Subcutaneous adipose tissue (tissue), 4 donors: ENCODE data around the gene PPARG. TPM values are rescaled to one million over a fixed set of nuclear protein-coding genes. Genes with fewer than 3 reads are reported as not detected.

ENCODE experiments used
- total RNA-seq, 4 donors: library from RNA; depleted of rRNA; stranded (reverse); fragments of >200 nt; gene quantifications; one replicate each; pipeline ENCODE4 v1.1.0, GENCODE V29; 2016
- TF ChIP-seq, protein P1 (sequence below): fragments of 450-650 bp; IDR thresholded peaks from one replicate; pipeline ENCODE4 v1.5.1; 2016; ENCODE audit warnings: low read depth, mild to moderate bottlenecking, control low read depth, antibody characterized with exemption, moderate library complexity

PPARG gene
- total RNA-seq, 4 donors from 2014 or later: 223 to 357 (median 337) TPM

DNA sequence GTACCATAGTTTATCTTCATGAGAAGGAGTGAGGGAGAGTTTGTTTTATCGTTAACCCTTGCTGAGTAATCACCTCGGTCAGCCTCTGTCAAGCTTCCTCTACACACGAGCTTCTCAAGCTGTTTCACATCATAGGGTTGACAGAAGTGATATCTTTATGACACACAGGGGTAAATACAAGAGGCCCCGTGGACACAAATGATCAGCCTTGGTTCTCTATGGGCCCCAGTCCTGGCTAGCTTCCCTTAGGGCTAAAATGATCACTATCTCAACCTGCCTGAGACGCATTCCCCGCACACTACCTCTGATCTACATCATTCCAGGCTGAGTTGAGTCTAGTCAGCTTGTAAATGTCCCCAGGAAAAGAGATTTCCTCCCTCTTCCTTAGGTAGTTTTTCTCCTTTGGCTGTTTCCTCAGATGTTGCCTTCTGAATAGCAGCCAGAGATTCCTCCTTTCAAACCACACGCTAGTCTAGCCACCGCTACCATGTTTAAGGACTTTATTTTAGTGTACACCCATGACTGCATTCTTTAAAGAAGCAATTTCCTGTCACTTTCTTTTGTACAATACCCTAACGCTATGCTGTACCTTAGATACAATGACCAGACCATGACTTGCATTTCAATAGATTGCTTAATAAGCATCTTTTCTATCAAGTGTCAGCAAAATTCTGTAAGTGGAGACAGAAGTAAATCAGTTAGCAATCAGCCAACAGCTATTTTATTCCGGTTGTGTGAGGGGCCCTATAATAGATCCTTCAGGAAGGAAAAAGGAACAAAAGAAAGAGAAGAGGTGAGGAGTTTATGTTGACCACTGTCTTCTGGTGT lies 35.1 kb upstream of the PPARG start:
- TF ChIP-seq, protein P1, sequence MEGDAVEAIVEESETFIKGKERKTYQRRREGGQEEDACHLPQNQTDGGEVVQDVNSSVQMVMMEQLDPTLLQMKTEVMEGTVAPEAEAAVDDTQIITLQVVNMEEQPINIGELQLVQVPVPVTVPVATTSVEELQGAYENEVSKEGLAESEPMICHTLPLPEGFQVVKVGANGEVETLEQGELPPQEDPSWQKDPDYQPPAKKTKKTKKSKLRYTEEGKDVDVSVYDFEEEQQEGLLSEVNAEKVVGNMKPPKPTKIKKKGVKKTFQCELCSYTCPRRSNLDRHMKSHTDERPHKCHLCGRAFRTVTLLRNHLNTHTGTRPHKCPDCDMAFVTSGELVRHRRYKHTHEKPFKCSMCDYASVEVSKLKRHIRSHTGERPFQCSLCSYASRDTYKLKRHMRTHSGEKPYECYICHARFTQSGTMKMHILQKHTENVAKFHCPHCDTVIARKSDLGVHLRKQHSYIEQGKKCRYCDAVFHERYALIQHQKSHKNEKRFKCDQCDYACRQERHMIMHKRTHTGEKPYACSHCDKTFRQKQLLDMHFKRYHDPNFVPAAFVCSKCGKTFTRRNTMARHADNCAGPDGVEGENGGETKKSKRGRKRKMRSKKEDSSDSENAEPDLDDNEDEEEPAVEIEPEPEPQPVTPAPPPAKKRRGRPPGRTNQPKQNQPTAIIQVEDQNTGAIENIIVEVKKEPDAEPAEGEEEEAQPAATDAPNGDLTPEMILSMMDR: no peak

DNA sequence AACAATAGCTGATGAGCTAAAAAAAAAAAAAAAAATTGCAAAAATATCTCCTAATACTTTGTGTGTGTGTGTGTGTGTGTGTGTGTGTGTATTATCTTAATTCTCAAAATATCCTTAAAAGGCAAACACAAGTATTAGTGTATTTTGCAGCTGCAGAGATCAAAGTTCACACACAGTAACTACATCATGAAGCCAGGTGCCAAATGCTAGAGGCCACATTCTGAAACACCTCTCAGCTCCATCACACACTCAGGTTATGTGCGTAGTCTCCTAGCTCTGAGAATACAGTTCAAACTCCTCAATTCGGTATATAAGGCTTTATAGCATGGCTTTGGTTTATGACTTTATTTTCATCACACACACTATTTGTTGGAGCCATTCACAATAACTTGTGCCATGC lies 33.5 kb upstream of the PPARG start:
- TF ChIP-seq, protein P1: no peak

DNA sequence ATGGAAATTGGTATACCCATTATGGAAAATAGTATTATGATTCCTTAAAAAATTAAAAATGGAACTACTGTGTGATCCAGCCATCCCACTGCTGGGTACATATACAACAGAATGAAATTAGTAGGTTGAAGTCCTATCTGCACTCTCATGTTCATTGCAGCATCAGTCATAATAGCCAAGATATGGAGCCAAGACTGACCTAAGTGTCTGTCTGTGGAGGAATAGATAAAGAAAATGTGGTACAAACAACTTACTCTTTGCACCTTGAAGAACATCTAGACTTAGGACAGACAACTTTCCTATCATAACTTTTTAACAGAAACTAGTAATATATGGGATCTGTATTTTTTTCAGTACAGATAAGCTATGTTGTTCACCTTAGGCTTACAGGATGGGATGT lies 30.0 kb upstream of the PPARG start:
- TF ChIP-seq, protein P1: no peak

DNA sequence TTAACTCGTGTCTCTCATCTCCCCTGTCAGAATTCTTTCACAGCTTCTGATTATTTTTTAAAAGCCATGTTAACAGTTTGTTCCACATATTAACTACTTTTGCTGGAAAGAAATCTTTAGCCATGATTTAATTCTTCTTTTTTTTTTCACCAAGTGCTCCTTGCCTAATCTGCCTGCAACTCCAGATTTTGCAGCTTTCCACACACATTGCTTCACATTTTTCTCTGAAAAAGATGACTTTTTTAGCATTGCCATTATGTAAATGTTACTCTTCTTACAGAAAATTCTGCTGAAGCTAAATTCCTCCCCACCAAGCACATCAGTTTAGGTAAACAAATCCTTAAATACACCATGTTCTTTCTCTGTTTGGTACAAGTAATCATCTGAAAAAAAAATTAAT lies 23.4 kb upstream of the PPARG start:
- TF ChIP-seq, protein P1: no peak

DNA sequence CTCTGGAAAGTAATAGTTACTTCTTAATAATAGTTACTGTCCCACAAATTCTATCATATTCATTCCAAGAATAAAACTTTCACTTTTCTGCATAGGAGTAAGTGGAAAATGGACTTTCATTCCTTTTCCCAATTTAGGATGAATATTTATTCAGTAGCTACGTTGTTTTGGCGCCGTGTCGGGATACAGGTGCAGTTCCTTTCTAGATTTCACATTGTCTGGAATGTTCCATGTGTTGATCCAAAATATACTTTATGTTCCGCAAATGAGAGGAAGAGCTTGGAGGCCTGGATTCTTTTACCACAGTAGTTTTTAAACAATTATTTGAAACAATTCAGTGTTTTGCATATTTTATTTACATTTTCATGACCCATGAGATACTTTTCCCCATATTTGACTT lies 22.8 kb upstream of the PPARG start:
- TF ChIP-seq, protein P1: no peak

DNA sequence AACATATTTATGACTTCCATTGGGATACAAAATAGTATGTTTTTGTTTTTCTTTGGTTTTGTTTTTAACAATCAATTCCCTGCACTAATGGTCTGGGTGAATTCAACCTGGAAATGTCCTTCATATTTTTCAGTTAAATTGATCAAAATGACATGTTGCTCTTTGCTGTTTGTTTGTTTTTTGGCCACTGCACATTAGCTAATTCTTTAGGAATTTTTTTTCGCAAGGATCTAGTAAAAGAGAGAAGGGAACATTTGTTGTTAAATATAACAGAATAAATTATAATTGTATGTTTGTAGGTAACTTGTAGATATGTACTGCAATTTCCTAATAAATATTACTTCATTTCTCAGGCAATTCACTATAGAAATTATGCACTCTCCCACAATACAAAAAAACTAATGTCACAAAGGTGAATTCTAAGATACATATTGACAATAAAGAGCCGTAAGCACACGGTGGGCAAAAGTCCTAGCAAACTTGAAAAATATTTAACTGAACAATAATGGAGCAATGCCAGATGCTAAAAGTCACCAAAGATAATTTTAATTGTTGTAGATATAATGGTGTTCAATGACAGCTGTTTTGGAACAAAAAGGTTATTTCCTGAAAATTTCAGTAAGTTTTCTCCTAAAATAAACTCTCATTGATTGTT lies 21.4 kb upstream of the PPARG start:
- TF ChIP-seq, protein P1: no peak

DNA sequence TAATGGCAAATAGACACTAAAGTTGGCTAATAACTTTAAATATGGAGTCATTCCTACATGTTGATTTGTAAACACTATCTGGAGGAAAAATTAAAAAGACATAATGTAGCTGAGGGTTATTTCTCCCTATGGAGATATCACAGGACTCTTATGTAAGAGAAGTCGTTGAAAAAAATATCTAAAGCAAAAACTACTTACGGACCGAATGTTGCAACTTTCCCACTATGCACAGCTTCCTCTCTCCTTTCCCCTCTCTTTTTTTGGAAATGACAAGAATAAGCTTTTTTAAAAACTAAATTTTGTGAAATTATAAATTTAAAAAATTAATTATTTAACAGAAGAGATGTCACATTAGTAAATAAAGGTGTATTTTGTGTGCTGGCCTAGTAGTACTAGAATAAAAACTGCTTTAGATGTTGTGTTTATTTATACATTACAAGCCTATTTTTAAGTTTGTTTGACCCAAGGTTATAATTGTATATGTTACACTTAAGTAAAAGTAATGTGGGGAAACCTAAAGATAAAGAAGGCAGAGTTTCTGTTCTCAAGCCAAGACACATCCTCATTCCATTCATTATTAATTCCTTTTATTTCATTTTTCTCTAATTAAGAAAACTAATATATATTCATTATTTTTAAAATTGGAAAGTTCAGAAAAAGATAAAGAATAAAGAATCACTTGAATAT lies 20.7 kb upstream of the PPARG start:
- TF ChIP-seq, protein P1: no peak
